Activated CD8-positive, alpha-beta memory T cell treated with anti-CD3 and anti-CD28 coated beads for 36 hours (primary cell): ENCODE data around the gene MAN1A1. TPM values are rescaled to one million over a fixed set of nuclear protein-coding genes. Genes with fewer than 3 reads are reported as not detected.
"Not testable (repeated sequence)": the region's sequence is repeated elsewhere in the genome, so short reads cannot be mapped to it uniquely, and the experiment has no call there.

Experiments used
- CTCF ChIA-PET: fragments of 350-600 bp; sonication (Branson Sonifier 250); formaldehyde crosslinking; loops from one replicate; lab custom pipeline; 2021; ENCODE audit warnings: antibody characterized with exemption; lab: Charles Lee
- POLR2A ChIA-PET: fragments of 350-600 bp; sonication (Branson Sonifier 250); formaldehyde crosslinking; loops from one replicate; lab custom pipeline; 2021; ENCODE audit warnings: antibody characterized with exemption; lab: Charles Lee
- total RNA-seq, 2 experiments: library from RNA; stranded (reverse); gene quantifications; one replicate each; pipeline ENCODE4 v1.2.3, GENCODE V29; 2021

Gene MAN1A1
- total RNA-seq, 2 experiments from 2014 or later: 37.3 to 39.9 TPM

DNA sequence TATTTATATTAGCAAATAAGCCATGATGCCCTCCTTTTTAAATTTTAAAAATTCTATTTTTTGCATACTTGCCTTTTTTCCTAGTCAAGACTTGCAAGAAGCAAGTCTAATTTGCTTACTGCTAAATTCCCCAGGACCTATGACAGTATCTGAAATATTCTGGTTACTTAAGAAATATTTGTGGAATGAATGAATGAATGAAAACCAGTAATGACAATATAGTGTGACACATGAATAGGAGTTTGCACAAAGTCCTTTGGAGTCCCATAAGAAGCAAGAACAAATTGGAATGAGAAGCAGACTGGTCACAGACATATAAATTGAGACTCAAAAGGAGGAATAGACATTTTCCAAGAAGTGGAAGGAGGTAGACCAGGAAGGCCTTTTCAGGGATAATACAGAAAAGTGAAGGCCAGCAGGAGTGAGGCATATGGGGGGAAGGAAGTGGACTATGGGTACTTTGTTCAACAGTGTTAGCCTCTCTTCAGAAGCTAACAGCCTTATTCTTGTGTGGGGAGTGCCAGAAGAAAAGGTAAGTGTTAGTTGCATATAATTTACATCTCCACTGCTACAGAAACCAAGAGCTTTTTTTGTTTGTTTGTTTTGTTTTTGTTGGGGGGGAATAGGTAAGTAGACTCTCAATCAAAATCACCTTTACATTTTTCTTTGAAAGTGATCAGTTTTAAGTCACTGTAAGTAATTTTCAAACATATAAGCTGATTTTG lies 177.5 kb downstream of the MAN1A1 start:
- ChIA-PET POLR2A (no interaction called here), CTCF (no interaction called here)

DNA sequence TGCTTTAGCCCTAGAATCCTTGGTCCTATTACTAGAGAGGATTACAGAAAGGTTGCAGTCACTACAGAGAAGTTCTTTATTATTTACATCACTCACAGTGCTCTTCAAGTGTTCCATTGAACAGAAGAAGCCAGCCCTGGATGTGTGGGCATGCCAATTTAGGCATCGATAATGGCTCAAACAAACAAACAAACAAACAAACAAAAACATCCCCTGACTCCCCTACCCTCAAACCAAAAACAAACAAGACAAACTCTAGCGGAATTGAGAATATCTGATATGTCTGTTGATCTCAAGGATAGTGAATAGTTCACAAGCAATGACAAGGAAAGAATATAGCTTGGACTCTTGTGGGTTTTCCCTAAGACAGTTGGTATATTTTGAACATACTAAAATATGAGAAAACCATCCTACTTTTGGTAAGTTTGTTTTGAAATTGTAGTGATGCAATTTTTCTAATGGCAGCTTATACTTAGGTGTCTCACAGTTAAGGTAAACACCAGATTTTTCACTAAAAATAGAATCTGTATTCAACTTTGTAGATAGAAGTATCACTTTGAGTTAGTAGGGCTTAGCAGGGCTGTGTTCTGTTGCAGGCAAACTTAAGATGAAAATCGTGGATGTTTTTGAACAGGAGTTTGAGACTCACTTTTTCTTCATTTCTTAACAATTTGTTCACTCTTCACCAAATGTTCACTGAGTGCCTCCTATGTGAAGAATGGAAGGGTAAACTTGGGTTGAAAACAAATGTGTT lies 178.3 kb downstream of the MAN1A1 start:
- ChIA-PET POLR2A (no interaction called here), CTCF (no interaction called here)

DNA sequence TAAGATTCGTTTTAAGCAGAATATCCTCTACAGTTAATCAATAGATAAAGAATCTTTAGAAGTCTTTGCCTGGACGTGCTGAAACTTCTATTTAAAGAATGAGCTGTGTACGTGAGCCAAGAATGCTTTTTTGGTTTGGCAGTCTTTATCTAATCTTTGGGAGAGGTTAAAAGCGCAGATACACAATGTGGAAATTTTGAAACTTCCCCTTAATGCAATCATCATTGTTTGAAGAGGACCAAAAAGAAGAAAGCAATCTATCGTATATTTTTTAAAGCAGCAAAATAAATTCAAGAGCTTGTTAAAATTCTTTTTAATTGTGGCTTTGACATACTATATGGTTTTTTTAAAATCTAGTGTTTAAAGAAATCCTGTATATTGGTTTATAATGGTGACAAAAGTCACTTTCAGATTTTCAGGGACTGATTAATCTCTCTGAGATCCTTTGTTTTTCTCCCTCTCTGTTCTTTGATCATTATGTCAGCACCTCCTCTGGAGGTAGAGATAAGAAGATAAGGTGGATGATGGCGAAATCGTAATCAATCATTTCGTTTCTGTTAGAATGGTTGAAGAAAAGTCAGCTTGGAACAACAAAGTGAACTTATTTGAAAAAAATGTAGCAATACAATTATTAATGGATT lies 179.0 kb downstream of the MAN1A1 start:
- ChIA-PET POLR2A (no interaction called here), CTCF (no interaction called here)

DNA sequence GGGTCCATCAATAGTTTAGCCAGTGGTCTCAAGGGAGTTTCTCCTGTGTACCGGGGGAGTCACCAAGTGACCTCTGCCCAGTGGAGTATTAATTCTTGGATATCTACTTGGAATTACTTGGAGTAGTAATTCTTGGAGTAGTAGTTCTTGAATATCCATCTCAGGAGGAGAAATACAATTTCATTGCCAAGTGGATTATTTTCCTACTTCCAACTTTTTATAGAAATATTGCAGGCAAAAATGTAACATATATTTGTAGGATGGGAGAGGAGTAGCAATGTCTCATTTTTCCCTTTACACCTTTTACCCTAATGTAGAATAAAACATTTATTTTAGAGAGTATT lies 179.5 kb downstream of the MAN1A1 start:
- CTCF ChIA-PET: no interaction called here
- POLR2A ChIA-PET: no interaction called here

DNA sequence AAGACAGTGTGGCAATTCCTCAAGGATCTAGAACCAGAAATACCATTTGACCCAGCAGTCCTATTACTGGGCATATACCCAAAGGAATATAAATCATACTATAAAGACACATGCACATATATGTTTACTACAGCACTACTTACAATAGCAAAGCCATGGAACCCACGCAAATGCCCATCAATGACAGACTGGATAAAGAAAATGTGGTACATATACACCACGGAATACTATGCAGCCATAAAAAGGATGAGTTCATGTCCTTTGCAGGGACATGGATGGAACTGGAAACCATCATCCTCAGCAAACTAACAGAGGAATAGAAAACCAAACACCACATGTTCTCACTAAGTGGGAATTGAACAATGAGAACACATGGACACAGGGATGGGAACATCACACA lies 180.2 kb downstream of the MAN1A1 start:
- POLR2A ChIA-PET, CTCF ChIA-PET: not testable (repeated sequence)

DNA sequence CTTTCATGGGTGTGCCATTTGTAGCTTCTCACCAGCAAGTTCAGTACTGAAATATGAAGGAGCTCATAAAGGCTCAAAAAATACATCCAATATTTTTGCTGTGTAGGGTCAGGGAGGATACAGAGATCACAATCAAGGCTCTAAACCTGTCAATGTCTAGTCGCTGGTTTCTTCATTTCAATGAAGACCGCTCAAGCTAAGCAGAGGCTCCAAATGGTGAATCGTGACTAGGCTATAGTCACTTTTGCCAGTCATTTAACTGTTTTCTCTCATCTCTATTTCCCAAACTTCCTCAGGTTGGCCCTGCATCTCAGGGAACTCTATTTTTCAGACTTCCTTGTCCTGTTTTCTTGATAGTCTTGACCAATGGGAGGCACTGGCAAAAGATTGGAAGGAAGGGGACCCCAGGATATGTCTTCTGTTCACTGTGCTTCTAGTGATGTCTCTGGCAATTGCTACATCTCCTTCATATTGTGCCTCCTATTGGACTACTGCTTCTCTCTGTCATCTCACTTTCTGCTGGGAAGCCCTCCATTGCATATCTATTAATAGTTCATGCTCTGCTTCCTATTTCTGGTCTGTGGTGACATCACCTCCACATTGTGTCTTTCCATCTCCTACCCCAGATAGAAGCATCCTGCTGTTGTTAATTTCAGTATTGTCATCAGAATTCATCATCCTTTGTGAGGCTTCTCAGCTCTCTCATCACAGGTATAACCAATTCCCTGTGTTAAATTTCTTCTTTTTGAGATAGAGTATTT lies 183.4 kb downstream of the MAN1A1 start:
- ChIA-PET CTCF (no interaction called here), POLR2A (no interaction called here)

GRCh38 chr6:119163006-119163405 lies 186.6 kb downstream of the MAN1A1 start:
- POLR2A ChIA-PET: no interaction called here
- CTCF ChIA-PET: no interaction called here

- ChIA-PET CTCF (no interaction called here), POLR2A (no interaction called here)
Observed at GRCh38 chr6:119162134-119162775, 187.3 kb downstream of the MAN1A1 start.

GRCh38 chr6:119161438-119161837 lies 188.1 kb downstream of the MAN1A1 start:
- POLR2A ChIA-PET: no interaction called here
- CTCF ChIA-PET: no interaction called here

DNA sequence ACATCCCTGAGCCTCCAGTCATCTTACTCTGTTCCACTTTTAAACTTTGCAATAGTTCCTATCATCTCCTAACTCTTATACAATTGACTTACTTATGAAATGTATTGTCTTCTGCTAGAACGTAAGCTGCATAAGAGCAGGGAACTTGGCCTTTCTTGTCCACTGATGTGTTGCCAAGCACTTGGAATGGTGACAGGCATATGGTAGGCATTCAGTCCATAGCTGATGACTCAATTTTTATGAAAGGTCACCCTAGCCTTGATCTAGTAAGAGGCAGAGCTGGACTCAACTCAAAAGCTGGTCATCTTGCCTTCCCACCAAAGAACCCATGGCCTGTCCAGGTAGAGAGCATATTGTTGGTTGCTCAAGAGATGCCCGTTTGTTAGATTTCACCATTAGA lies 188.7 kb downstream of the MAN1A1 start:
- ChIA-PET POLR2A (no interaction called here), CTCF (no interaction called here)

GRCh38 chr6:119158057-119158848 lies 191.3 kb downstream of the MAN1A1 start:
- ChIA-PET CTCF (no interaction called here), POLR2A (no interaction called here)

- ChIA-PET CTCF (no interaction called here), POLR2A (no interaction called here)
Observed at GRCh38 chr6:119157506-119157815, 192.1 kb downstream of the MAN1A1 start.

DNA sequence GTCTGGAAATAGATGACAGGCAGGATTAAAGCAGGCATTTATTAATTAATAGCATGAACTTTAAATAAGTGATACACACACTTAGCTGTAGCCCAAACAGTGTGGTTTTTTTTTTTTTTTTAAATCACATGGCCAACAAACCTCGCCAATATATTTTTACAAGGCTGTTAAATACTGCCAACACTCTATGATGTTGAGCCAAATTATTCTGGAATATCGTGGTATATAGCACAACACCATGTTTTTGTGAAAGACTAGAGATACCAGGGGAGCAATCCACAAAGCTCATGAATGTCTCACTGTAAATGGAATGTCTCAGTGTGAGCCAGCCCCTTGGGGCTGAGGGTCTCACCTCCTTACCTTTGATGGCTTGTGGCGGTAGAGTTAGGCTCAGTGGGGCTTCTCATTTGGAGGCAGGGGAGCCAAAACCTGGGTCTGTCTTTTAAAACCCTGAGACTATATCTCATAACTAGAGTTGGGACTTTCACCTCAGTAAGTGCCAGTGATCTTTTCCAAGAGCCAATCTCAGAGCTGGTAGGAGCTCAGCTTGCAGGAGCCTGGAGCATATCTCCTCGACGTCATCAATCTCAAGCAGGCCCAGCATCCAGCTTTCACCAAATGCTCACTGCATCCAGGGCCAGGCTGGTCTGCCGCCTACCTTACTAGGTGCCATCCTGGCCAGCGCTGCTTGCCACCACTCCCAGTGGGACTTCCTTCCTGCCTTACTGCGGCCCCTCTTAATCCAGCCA lies 192.6 kb downstream of the MAN1A1 start:
- POLR2A ChIA-PET: no interaction called here
- CTCF ChIA-PET: no interaction called here

- CTCF ChIA-PET: not testable (repeated sequence)
Observed at GRCh38 chr6:119156082-119156481, 193.5 kb downstream of the MAN1A1 start.

DNA sequence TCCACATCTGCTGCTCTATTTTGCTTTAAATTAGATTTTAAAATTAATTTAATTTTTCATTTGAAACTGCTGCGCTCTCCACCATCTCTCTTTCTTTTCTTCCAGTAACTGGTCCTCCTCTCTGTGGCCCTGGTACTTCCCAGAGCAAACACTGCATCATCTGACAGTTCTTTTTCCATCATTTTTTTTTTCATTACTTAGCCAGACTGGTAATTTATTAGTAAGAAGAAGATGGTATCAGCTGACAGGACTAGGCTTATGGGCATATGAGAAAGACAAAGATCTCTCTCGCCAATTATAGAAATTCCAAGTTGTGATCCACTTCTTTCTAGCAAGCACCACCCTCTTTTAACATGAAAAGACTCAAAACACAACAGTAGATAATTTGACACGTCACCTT lies 197.4 kb downstream of the MAN1A1 start:
- ChIA-PET POLR2A (no interaction called here), CTCF (interaction anchor here (0.7 kb wide), 1 partner anchor 531 kb away, joined by 3 read pairs; no protein-coding TSS in a partner anchor)

More at GRCh38 chr6:119156082-119156481, 193.5 kb downstream of the MAN1A1 start:
- POLR2A ChIA-PET: not testable (repeated sequence)

GRCh38 chr6:119148825-119149525 lies 200.6 kb downstream of the MAN1A1 start:
- POLR2A ChIA-PET: no interaction called here
- CTCF ChIA-PET: interaction anchor here (0.7 to 2.8 kb wide), 6 partner anchors 9 to 202 kb away, joined by 3 to 8 read pairs (median 4); no protein-coding TSS in a partner anchor

DNA sequence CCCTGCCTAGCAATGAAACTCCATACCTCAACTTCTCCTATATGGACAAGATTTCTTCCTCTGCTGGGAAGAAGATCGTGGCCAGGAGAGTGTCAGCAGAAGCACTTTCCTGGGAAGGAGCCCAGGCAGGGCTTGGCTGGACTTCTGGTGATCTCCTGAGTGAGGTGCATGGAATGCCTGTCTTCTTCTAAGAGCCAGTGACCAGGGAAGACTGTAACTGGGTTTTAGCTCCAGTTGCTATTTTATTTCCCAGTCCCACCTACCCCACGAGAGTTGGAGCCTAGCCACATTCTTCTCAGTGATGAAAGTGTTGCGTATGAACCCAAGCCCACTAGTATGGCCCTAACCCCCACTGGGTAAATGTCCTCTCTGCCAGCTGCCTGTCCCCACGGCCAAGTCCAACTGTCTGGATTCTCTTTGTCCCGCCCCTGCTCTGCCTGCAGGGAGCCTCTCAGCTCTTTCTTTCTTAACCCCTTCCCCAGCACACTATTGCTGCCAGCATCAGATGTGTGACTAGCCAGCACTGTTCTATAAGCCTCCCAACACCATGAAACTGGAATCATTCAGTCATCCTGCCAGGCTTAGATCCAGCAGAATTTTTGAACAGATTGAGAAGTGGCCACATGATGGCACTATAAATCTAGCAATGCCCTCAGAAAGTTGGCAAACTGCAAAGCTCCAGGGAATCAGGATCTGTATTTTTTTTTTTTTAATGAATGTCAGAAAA lies 201.3 kb downstream of the MAN1A1 start:
- POLR2A ChIA-PET: interaction anchor here (0.9 to 1.4 kb wide), 3 partner anchors 166 to 202 kb away, joined by 3 to 5 read pairs (median 4); no protein-coding TSS in a partner anchor

More for the DNA sequence above, 201.3 kb downstream of the MAN1A1 start:
- CTCF ChIA-PET: interaction anchor here (0.6 to 2.8 kb wide), 7 partner anchors 8 to 203 kb away, joined by 3 to 8 read pairs (median 4); no protein-coding TSS in a partner anchor
